GM12873 (cell line): Measurements from ENCODE around the gene PLCL2.
A peak's percentile ranks its signal among the peaks of the same experiment; 100 is the strongest.

Experiments
- CTCF ChIP-seq: IDR thresholded peaks from 2 replicates; pipeline ENCODE4 v1.5.1; 2012; ENCODE audit warnings: low read depth, mild to moderate bottlenecking, moderate library complexity, low read length, control low read depth; ENCODE audit not compliant: insufficient read depth; ENCODE audit errors: missing control alignments

PLCL2 gene

GRCh38 chr3:16927485-16927884 is 42.7 kb downstream of the PLCL2 start:
- TF ChIP-seq CTCF, result peak; percentile 67

GRCh38 chr3:16928386-16929132 is 43.8 kb downstream of the PLCL2 start:
- no peak for TF ChIP-seq CTCF

- no peak for TF ChIP-seq CTCF
Measured at GRCh38 chr3:16929311-16929710, 44.6 kb downstream of the PLCL2 start.

- TF ChIP-seq CTCF, result no peak
Measured at GRCh38 chr3:16932877-16933276, 48.1 kb downstream of the PLCL2 start.

- no peak for TF ChIP-seq CTCF
Measured at GRCh38 chr3:16935781-16936180, 51.0 kb downstream of the PLCL2 start.

- TF ChIP-seq CTCF, result no peak
Measured at GRCh38 chr3:16936233-16936632, 51.5 kb downstream of the PLCL2 start.

GRCh38 chr3:16936676-16937230 is 52.0 kb downstream of the PLCL2 start:
- no peak for TF ChIP-seq CTCF
